ENCODE data around the gene CAB39L.

DNA sequence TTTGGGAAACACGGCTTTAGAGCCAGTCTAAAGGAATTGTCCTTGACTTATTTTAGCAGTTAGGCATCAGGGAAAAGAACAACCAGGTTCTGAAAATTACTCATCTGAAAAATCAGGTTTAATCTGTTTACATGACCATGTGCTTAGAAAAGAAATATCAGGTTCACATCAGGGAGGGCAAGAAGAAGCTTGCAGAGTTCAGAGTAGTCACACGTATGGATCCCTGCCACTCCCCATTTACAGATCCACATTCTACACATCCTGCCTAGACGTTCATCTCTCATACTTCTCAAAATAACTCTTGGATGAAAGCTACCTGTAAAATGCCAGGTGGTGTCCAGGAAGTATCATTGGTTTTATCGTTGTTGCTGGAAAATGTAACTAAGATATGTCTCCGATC, 37.9 kb upstream of the CAB39L start:
- no peak for TF ChIP-seq EZH2 (IDR thresholded peaks at IDR 0.05; ENCODE audit: insufficient read depth, low read length)
- TF ChIP-seq, protein P1, sequence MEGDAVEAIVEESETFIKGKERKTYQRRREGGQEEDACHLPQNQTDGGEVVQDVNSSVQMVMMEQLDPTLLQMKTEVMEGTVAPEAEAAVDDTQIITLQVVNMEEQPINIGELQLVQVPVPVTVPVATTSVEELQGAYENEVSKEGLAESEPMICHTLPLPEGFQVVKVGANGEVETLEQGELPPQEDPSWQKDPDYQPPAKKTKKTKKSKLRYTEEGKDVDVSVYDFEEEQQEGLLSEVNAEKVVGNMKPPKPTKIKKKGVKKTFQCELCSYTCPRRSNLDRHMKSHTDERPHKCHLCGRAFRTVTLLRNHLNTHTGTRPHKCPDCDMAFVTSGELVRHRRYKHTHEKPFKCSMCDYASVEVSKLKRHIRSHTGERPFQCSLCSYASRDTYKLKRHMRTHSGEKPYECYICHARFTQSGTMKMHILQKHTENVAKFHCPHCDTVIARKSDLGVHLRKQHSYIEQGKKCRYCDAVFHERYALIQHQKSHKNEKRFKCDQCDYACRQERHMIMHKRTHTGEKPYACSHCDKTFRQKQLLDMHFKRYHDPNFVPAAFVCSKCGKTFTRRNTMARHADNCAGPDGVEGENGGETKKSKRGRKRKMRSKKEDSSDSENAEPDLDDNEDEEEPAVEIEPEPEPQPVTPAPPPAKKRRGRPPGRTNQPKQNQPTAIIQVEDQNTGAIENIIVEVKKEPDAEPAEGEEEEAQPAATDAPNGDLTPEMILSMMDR (IDR thresholded peaks at IDR 0.05; ENCODE audit: insufficient read depth, low read depth, low read length), result no peak

Data from astrocyte (in vitro differentiated cells and primary cell).